Islet of Langerhans (tissue), 1 donor: ENCODE results near the gene BTBD7.

ENCODE experiments used
- FAIRE-seq: peaks from one replicate; lab custom pipeline; 2011; peaks lifted over from hg19 to GRCh38; lab: Jason Lieb, UNC

Gene BTBD7

GRCh38 chr14:93330609-93331000 lies 2.2 kb downstream of the BTBD7 start:
- FAIRE-seq = no peak

GRCh38 chr14:93329965-93330608 lies 2.7 kb downstream of the BTBD7 start:
- no peak for FAIRE-seq

- no peak for FAIRE-seq
Observed at GRCh38 chr14:93328546-93328945, 4.3 kb downstream of the BTBD7 start.

GRCh38 chr14:93326196-93326595 lies 6.6 kb downstream of the BTBD7 start:
- FAIRE-seq = no peak

GRCh38 chr14:93323600-93324174 lies 9.1 kb downstream of the BTBD7 start:
- FAIRE-seq = no peak

GRCh38 chr14:93322929-93323599 lies 9.8 kb downstream of the BTBD7 start:
- FAIRE-seq = peak; percentile 51

- no peak for FAIRE-seq
Observed at GRCh38 chr14:93320489-93320888, 12.3 kb downstream of the BTBD7 start.

- FAIRE-seq = no peak
Observed at GRCh38 chr14:93319958-93320357, 12.9 kb downstream of the BTBD7 start.

GRCh38 chr14:93319494-93319893 lies 13.3 kb downstream of the BTBD7 start:
- FAIRE-seq = no peak

- no peak for FAIRE-seq
Observed at GRCh38 chr14:93318927-93319326, 13.9 kb downstream of the BTBD7 start.

- FAIRE-seq = no peak
Observed at GRCh38 chr14:93317875-93318807, 14.7 kb downstream of the BTBD7 start.

GRCh38 chr14:93317210-93317874 lies 15.5 kb downstream of the BTBD7 start:
- FAIRE-seq = no peak

GRCh38 chr14:93316716-93317115 lies 16.1 kb downstream of the BTBD7 start:
- no peak for FAIRE-seq

- no peak for FAIRE-seq
Observed at GRCh38 chr14:93315575-93315974, 17.3 kb downstream of the BTBD7 start.

GRCh38 chr14:93311082-93311481 lies 21.8 kb downstream of the BTBD7 start:
- no peak for FAIRE-seq

GRCh38 chr14:93309427-93309966 lies 23.3 kb downstream of the BTBD7 start:
- no peak for FAIRE-seq

GRCh38 chr14:93308686-93309345 lies 24.0 kb downstream of the BTBD7 start:
- FAIRE-seq = no peak

GRCh38 chr14:93306812-93307211 lies 26.0 kb downstream of the BTBD7 start:
- peak; percentile 38 for FAIRE-seq

- FAIRE-seq = no peak
Observed at GRCh38 chr14:93305725-93306418, 27.0 kb downstream of the BTBD7 start.

GRCh38 chr14:93304771-93305170 lies 28.1 kb downstream of the BTBD7 start:
- FAIRE-seq = no peak

GRCh38 chr14:93303659-93304058 lies 29.2 kb downstream of the BTBD7 start:
- FAIRE-seq = no peak
